ENCODE results near the gene TTC8.

DNA sequence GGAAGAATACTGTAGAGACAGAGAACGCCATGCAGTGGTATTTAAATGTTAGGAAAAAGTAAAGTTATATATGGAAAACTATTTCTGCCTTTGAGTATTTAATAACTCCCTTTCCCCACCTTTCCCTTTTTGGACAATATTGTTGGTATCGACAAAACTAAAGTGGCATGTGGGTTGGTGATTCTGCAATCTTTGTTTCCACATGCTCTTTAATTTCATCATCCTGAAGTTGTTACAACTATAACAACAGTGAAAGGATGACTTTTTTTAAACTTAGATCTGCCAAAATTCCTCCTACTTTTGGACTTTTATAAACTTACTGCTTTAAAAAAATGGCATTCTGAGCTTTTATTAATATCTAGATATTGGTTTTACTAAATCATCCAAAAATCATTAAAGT is 25.3 kb downstream of the TTC8 start:
- TF ChIP-seq GATA3 (IDR thresholded peaks at IDR 0.05; ENCODE audit: low read depth, low read length) (no peak), GATA2 (IDR thresholded peaks at IDR 0.05; ENCODE audit: low read depth, low read length) (no peak)
